T-helper 9 cell (primary cell): ENCODE data around the gene PPP2R2B.

ENCODE experiments used
- DNase-seq: peaks from one replicate; pipeline ENCODE4 v3.0.0-alpha.2; 2020

PPP2R2B gene

DNA sequence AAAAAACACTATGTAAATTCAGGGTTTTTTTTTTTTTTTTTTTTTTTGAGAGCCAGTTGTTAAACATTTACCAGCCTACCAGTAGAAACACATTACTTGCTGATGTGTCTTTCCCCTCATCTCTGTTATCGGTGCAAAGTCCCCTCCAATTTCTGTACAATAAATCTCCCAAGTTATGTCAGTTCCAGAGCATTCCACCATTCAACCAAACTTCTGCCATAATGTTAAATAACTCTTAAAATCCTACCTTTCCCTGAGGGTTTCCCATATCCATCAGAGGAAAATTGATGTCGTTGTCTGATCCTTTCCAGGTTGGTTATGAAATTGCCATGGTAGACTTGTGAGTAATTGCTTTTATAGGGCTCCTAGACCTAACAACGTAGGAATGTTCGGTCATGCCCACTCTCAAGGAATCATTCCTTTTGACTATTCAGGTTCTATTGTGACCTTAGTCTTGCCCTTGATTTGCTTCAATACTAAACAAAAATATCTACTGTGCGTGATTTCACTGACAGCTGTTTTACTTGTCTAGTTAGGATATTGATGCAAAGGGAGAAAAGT is 5.6 kb upstream of the PPP2R2B start:
- DNase-seq, result no peak

DNA sequence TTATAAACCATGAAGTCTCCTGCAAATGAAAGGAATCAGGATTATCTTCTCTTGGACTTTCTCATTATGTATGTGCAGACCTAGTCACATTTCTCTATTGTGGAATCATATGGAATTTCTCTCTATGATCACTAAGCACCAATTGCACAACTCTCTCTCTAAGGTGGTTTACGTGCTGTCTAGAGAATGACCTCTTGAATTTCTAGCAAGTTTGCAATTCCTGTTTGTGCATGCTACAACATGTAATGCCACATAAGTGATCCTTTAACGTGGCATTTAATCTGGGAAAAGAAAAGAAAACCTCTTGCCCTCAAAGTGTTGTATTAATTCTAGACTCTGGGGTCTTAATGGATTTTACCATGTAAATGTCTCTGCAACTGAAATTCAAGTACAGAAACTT is 5.0 kb upstream of the PPP2R2B start:
- no peak for DNase-seq

DNA sequence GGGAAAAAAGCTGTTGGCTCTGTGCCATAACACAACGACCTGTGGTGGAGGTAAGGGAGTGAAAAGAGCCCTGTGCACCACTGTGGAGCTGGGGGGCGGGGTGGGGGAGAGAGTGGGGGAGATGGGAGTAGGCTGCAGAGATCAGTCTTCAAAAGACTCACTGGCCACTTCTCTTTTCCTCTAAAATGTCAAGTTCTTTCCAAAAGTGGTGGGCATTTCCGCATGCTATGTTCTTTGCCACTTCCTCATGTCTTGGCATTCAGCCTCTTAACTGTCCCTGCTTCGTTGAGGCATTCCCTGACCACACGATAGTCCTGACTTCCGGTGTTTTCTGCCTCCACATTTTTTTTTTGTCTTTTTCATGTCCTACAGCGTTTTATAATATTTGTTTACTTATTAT is 2.4 kb upstream of the PPP2R2B start:
- no peak for DNase-seq

DNA sequence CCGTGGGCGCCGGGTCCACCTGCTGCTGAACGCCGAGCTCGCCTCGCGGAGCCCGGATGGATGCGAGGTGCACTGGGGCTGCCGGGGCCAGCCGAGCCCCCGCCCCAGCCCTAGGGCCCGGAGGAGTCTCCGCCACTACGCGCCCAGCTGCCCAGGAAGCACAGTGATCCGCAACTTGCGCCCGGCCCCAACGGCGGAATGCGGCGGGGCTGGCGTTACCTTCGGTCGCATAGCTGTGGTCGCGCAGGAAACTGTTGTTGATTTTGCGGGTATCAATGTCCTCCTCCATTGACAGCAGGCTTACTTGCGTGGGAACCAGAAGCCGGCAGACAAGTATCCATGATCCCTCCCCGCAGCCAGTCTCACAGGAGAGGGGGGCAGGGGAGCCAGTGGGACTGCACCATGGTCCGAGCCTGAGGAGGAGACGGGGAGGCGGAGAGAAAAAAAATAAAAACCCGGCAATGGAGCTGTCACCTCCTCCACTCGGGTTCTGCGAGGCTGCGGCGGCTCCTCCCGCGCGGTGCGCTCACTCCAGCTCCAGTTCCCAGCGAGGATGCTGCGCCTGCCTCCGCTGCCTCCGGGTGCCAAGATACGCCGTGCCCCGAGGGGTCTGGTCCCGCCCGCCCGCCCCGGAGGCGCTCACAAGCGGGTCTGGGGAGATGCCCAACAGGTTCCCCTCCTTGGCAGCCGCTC is 628 bp downstream of the PPP2R2B start:
- DNase-seq, result peak; percentile 8

DNA sequence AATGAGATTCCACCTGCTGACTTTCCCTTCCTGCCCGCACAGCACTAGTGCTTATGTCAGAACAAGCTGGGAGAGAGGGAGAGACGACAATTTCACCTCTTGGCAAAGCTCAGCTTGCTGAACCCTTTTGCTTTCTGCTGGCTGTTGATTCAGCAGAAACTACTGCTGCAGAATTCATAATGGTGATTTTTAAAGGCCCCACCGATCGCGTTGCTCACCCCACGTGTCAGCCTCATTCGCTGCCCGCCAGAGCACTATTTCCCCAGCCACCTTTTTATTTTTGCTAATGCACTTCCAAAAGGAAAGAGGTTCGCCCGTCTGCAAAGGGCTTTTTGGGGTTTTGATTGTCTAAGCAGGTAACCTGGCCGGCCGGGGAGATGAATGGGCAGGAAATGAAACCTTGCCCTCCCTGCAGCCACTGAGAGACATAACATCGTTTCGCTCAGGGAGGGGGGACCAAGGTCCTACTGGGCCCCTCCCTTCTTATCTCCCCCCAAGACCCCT is 1.3 kb downstream of the PPP2R2B start:
- DNase-seq, result no peak

DNA sequence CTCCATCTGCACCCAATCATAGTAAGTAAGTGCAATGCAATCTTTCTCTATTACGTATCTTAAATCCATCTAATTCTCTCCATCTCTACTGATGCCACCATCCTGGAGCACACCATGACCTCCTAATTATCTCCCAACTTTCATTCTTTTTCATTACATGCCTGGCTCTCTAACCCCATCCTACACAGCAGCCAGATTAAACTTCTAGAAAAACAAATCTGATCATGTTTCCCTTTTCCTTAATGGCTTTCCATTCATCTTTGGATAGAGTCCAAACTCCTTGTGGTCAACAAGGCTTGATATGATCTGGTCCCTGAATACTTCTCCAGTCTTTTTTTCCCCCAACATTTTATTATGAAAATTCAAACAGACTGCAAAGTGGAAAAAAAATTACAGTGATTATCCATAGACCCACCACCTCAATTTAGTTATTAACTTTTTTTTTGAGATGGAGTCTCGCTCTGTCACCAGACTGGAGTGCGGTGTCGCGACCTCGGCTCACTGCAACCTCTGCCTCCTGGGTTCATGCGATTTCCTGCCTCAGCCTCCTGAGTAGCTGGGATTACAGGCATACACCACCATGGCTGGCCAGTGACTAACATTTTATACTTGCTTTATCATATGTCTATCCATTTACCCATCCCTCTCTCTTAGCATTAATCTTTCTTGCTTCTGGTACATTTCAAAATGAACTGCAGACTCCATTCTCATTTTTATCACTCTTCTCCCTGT is 5.2 kb downstream of the PPP2R2B start:
- DNase-seq, result no peak

DNA sequence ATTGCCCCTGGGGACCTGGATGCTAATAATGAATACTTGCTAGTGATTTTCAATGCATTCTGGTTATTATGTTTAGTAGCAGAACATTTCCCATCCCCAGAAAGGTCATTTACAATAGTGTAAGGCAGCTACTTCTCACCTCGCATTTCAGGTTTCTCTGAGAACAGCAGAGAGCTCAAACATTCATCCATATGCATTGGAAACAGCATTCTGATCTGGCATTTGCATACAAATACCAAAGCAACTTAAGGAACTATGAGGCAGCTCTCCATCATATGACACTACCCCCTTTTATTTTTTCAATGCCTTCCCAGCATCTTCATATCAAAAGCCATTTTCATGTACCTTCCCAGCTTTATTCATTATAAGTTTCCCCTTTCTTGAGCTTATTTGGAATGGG is 6.4 kb downstream of the PPP2R2B start:
- DNase-seq, result no peak

DNA sequence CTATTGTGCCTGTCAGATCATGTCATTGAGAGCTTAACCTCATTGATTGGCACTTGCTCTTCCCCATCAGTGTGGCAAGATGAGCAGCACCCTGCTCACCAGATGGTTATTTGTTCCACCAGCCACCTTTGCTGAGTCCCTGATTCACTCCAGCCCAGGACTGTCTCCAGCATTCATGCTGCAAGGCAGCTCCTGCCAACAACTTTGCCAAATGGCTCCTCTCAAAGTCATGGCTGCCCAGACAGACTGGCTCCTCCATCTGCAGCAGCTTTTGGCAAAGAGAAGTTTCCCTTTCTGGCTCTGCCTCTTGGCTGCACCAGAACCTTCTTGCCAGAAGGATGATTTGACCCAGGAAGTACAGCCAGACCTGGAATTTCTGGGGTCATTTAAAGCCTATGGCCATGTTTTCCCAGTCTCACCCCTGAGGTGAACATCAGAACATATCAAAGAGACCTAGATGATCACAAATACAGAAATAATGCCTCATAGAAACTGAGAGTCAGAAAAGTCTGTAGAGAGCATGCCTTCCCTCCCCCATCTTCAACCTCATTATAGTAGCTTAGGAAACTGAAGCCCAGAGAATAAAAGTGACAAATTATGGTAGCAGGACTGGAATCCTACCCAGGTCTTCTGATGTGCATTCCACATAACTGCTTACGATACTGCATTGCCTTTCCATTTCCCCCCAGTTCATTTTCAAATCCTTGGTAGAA is 10.4 kb downstream of the PPP2R2B start:
- no peak for DNase-seq

DNA sequence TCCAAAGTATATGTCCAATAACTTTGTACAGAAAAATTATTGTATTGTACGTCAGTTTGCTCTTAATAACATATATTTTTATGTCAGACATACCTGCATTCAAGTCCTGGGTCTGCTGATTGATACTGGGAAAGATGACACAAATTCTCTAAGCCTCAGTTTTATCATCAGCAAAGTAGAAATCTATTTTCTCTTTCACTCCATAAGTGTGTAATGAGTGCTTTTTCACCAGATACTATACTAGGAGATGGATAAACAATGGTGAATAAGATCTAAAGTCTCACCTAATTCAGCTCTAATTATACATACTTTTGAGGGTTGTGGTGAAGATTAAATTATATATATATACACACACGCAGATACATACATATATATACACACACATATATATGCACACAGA is 12.3 kb downstream of the PPP2R2B start:
- DNase-seq, result no peak

DNA sequence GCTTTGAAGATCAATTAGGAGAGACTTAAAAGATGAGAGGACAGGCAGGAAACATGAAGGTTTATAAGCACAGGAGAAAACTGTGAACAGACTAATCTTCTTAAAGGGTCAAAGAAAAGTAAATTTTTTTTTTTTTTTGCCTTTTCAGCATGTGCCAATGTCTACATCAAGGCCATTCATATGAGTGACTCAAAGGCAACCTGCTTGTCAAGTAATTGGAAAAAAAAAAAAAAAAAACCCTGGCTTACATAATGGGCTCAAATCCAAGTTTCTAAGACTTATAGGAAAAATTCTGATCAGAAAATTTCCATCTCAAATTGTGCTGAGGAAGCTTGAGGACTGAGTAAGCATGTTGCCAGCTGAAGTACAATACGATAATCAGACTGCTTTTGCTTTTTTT is 15.9 kb downstream of the PPP2R2B start:
- DNase-seq, result no peak

DNA sequence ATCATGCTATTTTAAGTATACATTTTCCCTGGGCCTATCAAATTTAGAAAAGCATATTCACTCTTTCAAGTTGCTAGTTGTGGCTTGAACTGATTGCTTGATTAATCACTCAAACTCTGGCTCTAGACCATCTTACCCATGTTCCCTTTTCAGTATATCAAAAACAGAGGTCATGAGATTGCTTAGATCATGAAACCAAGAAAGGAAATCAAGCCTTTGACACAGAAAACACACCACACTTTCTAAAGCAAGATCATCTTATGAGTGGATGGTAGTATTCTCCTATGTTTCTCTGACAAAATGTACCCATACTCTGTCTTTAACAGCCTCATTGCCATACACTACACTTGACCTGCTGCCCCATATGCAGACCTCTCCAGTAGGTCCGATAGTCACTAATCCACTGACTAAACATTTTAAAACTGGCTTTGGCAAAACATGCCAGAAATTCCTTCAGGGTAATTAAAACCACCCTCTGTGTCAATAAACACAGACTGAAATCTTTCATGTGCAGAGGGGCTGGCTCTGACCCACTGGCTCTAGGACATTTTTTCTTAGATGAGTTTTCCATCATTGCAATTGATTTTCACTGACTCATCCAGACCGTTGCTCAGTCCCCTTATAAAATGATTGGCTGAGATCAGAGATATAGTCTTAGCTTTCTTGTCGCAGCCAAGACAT is 18.2 kb downstream of the PPP2R2B start:
- DNase-seq, result no peak

DNA sequence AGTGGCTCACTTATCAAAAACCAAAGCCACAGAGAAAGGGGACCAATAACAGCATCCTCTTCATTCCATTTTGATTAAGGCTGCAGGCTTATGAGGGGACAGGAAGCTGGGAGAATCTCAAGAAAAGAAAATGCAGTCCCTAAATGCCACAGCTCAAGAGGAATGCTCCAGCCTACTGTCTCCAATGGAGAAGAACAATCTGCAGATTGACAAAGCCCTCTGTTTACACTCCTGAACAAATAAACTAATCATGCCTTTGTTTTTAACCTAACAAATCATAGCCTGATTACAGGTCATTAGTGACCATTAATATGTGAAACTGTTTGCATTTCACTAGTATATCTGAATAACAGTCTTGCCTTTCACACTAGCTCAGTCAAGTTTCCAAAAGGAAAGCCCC is 26.5 kb downstream of the PPP2R2B start:
- DNase-seq, result no peak

DNA sequence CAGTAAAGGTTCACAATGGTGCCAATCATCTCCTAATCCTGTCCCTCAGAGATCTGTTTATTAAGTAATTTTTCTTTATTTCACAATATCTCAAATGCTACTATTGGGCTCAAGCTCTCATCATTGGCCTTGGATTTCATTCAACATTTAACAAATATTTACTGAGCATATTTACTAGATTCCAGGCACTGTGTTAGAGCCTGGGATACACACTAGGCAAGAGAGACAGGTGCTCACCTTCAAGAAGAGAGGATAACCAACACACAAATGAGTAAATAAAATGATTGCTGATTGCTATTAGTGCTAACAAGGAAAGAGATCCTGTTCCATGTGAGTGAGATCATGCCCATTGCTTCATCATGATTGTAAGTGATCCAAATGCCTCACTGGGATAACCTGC is 27.4 kb downstream of the PPP2R2B start:
- no peak for DNase-seq

DNA sequence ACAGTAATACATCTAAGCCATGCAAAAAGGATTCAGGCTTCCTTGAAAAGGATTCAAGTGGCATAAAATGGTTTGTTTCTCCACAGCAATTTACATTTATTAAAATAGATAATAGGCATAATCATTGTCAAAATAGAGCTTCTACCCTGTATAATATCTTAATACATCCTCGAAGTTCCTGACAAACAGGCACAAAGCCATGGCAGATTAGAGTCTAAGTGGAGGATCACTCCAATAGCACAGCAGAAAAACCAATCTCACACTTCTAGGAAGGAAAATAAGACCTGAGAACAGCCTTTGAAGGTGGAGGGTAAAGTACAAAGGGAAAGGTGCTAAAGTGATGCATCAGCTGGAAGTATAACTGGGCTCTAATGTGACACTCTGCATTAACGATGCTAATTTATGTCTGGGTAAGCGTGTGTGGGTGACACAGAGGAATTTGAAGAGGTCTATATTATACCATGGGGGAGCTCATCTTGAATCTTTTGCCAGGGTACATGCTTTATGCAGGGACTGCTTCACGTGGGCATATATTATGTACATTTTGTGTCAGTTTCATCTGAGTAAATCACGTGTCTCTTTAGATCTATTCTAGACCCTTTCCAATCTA is 28.8 kb downstream of the PPP2R2B start:
- no peak for DNase-seq

DNA sequence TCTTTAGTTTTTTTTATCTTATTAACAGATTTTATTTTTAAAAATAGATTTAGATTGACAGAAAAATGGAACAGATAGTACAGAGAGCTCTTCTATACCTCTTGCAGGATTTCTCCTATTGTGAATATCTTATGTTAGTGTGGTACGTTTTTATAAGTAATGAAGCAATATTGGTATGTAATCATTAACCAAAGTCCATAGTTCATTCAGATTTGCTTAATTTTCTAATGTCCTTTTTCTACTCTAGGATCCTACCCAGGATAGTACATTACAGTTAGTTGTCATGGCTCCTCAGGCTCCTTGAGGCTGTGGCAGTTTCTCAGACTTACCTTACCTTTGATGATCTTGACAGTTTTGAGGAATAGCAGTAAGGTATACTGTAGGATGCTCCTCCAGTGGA is 30.4 kb downstream of the PPP2R2B start:
- no peak for DNase-seq

DNA sequence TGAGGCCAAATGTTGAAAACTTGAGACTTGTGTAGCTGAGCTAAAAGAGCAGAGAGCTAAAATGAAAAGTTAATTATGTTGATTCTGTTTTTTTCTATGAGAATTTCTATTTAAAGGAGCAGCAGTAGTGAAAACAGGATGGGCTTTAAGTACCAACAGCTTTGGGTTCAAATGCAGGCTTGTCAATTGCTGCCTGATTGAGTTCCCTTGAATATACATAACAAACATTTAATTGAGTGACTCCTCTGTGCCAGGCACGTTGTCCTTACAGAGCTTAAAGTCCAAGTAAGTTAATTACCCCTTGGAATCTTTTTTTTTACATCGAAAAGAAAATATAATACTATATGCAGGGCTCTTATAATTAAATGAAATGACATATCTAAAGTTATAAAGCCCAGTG is 38.5 kb downstream of the PPP2R2B start:
- no peak for DNase-seq

DNA sequence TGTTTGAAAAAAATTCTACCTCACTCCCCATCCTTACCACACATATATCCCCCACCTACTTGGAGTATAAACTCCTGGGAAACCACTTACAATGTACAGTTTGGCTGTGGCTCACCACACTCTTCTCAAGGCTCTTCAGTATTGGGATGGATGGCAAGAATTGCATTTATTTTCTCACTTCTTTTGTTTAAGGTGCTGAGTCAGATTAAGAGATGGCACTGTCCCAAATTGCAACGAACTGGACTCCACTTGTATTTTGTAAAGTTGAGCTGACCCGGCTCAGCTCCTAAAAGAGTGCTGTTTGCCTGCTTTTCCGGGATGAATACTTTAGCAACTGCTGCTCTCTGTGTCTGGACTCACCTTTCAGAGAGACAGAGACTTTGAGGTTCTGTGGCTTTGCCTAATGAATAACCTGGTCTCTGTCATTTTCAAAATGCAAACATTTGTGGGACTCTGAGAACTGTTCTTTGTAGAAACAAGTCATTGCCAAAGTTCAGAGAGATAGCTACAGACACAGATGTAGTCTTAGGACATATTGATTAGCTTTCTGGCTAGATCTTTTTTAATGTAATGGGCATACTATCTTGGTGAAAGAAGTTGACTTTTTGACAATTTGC is 42.2 kb downstream of the PPP2R2B start:
- DNase-seq, result no peak

DNA sequence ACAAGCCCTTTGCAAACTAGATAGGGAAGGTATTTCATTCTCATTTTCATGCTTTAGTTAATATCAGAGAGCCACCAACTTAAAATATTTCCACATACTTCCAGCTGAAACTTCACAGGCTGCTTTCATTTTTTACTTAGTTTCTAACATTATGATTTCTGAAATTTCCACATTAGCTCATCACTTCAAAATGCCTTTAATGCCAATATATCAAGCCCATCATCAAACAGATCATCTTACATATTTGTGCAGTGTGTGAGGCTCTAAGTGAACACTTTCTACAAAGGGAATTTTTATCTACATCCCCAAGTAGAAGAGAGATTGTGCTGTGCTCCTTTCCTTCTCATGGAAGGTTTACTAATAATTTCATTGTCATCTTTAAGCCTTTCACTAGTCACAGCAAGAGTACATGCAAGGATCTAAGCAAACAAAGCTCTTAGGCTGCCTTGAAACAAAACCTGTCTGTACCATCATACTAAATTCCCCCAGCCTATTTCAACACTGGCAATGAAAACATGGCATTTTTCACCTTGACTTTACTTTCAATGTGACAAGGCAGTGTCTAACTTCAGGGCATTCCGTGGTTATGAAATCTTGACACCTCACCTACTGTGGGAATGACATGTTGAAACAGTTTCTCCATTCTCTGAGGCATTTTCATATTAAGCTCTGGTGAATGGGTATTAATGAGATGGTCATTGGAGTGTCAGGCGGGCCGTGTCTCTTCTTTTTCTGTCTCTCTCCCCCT is 45.4 kb downstream of the PPP2R2B start:
- DNase-seq, result no peak

DNA sequence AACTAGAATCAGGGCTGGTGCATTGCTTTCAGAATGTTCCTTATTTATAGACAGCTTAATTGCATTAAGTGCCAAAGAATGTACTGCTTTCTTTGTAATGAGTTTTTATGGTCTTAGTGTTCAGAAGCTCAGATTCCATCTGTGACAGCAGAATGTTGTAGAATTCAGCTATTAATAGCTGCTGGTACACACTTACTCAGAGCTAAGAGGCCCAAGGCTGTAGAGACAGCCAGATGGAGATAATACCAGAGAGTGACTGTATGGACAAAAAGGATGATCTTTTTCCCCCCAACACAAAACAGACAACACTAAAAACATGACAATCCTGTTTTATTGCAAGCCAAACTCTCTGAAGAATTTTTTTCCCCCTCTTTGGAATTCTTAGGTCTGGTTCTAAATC is 50.2 kb downstream of the PPP2R2B start:
- DNase-seq, result no peak

DNA sequence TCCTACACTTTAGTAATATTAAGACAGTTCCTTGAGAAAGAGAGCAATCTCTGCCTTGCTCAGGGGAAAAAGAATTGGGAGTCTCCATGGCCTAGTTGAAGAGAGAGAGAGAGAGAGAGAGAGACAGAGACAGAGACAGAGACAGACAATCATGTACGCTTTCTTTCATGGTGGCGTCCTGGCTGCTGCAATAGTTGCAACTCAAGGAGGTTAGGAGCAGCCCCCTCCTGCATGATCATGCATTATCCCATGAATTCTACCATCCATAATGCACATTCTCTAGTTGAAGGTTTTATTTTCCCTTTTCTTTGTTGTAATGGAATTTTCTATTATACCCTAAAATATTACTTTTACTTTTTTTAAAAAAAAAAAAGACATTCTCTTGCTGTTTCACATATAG is 50.7 kb downstream of the PPP2R2B start:
- no peak for DNase-seq

DNA sequence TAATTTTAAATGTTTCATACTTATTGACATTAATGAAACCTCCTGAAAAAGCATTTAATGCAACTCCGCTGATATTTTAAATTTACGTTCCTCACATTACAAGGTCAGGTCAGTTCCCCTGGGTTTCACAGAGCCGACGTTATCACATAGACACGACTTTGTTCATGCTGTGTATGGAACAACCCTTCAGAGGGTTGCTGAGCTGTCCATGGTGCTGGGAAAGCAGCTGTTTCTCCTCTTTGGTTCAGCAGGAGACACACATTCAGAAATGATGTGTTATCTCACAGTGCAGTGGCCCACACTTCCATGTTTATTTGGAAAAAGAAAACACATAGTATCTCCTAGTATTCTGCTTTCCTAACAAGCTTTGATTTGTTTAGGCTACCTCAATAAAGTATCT is 53.5 kb downstream of the PPP2R2B start:
- no peak for DNase-seq
